BE2C (cell line): ENCODE results near the gene SLC27A4. TPM values are rescaled to one million over a fixed set of nuclear protein-coding genes. Genes with fewer than 3 reads are reported as not detected.

Experiments used
- DNase-seq: peaks from one replicate; pipeline ENCODE4 v3.0.0-alpha.2; 2020
- H3K27me3 ChIP-seq: fragments of 250-450 bp; sonication (Bioruptor Pico); 2 replicates; pipeline ENCODE4 v1.5.1; 2020; ENCODE audit warnings: mild to moderate bottlenecking
- H3K36me3 ChIP-seq: fragments of 250-450 bp; sonication (Bioruptor Pico); 2 replicates; pipeline ENCODE4 v1.5.1; 2020; ENCODE audit warnings: mild to moderate bottlenecking
- H3K4me1 ChIP-seq: fragments of 250-450 bp; sonication (Bioruptor Pico); 2 replicates; pipeline ENCODE4 v1.5.1; 2020
- H3K4me3 ChIP-seq: 2 replicates; pipeline ENCODE4 v1.5.1; 2011; ENCODE audit warnings: low read depth, low read length
- H3K9me3 ChIP-seq: fragments of 250-450 bp; sonication (Bioruptor Pico); 2 replicates; pipeline ENCODE4 v1.5.1; 2020
- polyA plus RNA-seq: library from polyadenylated mRNA; unstranded; fragments of >200 nt; gene quantifications from one replicate; pipeline ENCODE4 v1.2.1, GENCODE V29; 2012; ENCODE audit warnings: low read depth, missing spikeins; ENCODE audit not compliant: insufficient read length, insufficient read depth
- TF ChIP-seq, protein P1 (sequence below): IDR thresholded peaks from 2 replicates; pipeline ENCODE4 v1.5.1; 2012; ENCODE audit warnings: mild to moderate bottlenecking, low read depth, low read length

Gene SLC27A4
- 74.4 TPM for polyA plus RNA-seq

DNA sequence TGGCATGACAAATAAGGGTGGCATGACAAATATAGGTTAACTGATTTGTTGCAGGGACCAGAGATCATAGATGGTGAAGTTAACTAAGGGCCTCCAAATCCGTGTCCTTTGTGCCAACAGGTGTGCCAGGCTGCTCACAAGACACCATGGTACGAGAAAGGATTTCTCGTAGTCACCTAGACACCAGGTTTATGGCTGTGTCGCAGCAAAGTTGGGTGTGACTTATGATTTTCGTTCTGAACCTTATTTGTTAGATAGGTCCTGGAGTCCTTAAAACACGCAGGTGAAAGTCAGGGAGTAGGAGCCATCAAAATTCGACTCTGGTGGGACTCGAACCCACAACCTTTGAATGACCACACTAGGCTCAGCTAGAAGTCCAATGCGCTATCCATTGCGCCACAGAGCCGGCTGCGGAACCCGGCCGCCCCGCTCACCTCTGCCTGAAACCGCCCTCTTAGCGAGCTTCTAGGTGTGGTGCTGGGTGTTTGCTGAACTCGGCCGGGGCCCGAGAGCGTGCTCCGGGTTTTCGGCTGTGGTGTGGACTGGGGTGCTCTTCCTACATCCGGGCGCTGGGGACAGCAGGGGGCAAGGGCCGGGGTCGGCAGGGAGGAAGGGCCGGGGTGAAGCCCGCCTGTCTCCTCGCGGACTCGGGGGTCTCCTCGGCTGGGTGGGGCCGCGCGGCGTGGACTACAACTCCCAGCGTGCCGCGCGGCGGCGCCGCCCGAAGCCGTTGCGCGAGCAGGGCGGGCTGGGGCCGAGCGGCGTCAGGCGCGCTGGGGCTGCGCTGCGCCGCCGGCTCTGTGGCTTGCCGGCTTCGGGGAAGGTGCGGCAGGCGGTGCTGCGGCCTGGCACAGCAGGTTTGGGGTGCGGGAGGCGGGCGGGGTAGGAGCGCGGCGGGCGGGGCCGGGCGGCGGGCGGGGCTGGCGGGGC, at the start of gene SLC27A4:
TSS of gene SLC27A4 (plus strand) at position 767 of the 930 bp plus-strand sequence. CDS start 2,606 bp downstream, outside the sequence.
- peak; percentile 88 for DNase-seq
- Histone ChIP-seq H3K4me1 (no peaks in the 10 kb centered on the region; the same call in 1 of the 2 replicates), H3K9me3 (no peaks in the 10 kb centered on the region), H3K4me3 (peak within 1 kb of the TSS; percentile 92), H3K27me3 (no peaks in the 10 kb centered on the region), H3K36me3 (peaks cover 18% of the 10 kb centered on the region)
- TF ChIP-seq, protein P1, sequence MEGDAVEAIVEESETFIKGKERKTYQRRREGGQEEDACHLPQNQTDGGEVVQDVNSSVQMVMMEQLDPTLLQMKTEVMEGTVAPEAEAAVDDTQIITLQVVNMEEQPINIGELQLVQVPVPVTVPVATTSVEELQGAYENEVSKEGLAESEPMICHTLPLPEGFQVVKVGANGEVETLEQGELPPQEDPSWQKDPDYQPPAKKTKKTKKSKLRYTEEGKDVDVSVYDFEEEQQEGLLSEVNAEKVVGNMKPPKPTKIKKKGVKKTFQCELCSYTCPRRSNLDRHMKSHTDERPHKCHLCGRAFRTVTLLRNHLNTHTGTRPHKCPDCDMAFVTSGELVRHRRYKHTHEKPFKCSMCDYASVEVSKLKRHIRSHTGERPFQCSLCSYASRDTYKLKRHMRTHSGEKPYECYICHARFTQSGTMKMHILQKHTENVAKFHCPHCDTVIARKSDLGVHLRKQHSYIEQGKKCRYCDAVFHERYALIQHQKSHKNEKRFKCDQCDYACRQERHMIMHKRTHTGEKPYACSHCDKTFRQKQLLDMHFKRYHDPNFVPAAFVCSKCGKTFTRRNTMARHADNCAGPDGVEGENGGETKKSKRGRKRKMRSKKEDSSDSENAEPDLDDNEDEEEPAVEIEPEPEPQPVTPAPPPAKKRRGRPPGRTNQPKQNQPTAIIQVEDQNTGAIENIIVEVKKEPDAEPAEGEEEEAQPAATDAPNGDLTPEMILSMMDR: no peak

- Histone ChIP-seq H3K9me3 (no peaks in the 10 kb centered on the region), H3K4me1 (no peaks in the 10 kb centered on the region), H3K4me3 (no peak overlapping the region), H3K27me3 (no peaks in the 10 kb centered on the region), H3K36me3 (no peaks in the 10 kb centered on the region)
- no peak for DNase-seq
- TF ChIP-seq, protein P1: no peak
These were observed 48.3 kb upstream of the SLC27A4 start for GRCh38 chr9:128292009-128292408.

DNA sequence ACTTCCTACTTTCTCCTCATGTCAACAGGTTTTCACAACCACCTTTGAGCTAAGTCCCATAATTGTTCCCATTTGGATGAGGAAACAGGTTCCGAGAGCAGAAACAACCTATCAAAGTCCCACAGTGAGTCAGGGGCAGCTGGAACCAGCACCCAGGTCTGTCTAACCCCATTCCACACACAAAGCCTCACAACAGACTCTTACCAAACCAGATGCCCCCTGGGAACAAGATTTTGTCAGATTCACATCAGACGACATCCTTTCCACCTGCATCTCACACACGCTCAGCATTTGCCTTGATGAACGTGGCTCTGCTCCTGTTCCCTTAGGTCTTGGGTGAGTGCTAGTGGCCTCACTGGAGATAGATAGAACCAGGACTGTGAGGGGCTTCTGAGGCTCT, 47.2 kb upstream of the SLC27A4 start:
- H3K36me3 ChIP-seq: no peaks in the 10 kb centered on the region
- no peaks in the 10 kb centered on the region; the same call in 1 of the 2 replicates for H3K27me3 ChIP-seq
- no peaks in the 10 kb centered on the region for H3K4me1 ChIP-seq
- DNase-seq: peak; percentile 27
- TF ChIP-seq, protein P1: no peak
- H3K9me3 ChIP-seq: no peaks in the 10 kb centered on the region
- no peak overlapping the region for H3K4me3 ChIP-seq

GRCh38 chr9:128294142-128294541, 46.2 kb upstream of the SLC27A4 start:
- TF ChIP-seq, protein P1: no peak
- Histone ChIP-seq H3K4me3 (no peak overlapping the region), H3K36me3 (no peaks in the 10 kb centered on the region), H3K9me3 (no peaks in the 10 kb centered on the region), H3K4me1 (no peaks in the 10 kb centered on the region), H3K27me3 (no peaks in the 10 kb centered on the region; the same call in 1 of the 2 replicates)
- DNase-seq: no peak

- Histone ChIP-seq H3K4me1 (no peaks in the 10 kb centered on the region), H3K36me3 (no peaks in the 10 kb centered on the region), H3K9me3 (no peaks in the 10 kb centered on the region), H3K4me3 (no peak overlapping the region), H3K27me3 (no peaks in the 10 kb centered on the region; the same call in 1 of the 2 replicates)
- TF ChIP-seq, protein P1: no peak
- DNase-seq: no peak
These were observed 43.7 kb upstream of the SLC27A4 start for GRCh38 chr9:128296340-128297220.
